Measurements from ENCODE around the gene ZNF407.
"Not testable (repeated sequence)": the region's sequence is repeated elsewhere in the genome, so short reads cannot be mapped to it uniquely, and the experiment has no call there.

Gene ZNF407

GRCh38 chr18:75083761-75084160, 486.1 kb downstream of the ZNF407 start:
- no peak for DNase-seq

GRCh38 chr18:75085676-75086075, 488.0 kb downstream of the ZNF407 start:
- not testable (repeated sequence) for DNase-seq

GRCh38 chr18:75086494-75087034, 488.9 kb downstream of the ZNF407 start:
- DNase-seq: no peak

- DNase-seq: no peak
Measured at GRCh38 chr18:75087119-75088020, 489.7 kb downstream of the ZNF407 start.

DNA sequence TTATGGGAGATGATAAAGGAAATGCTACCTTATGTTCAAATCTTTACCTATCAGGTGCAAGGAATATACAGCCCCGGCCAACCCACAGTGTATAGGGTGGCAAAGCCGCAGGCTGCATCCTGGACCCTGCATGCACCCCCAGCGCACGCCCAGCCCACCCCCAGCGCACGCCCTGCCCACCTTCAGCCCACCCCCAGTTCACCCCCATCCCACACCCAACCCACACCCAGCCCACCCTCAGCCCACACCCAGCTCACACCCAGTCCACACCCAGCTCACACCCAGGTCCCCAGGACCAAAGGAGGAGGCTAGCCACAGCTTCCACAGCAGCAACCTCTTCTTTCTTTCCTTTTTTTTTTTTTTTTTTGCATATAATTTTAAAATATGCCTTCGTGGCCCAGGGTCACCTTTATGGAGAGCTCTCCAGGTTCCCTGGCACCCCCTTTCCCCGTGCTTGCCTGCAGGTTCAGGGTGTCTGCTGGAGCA, 490.4 kb downstream of the ZNF407 start:
- DNase-seq: no peak

DNA sequence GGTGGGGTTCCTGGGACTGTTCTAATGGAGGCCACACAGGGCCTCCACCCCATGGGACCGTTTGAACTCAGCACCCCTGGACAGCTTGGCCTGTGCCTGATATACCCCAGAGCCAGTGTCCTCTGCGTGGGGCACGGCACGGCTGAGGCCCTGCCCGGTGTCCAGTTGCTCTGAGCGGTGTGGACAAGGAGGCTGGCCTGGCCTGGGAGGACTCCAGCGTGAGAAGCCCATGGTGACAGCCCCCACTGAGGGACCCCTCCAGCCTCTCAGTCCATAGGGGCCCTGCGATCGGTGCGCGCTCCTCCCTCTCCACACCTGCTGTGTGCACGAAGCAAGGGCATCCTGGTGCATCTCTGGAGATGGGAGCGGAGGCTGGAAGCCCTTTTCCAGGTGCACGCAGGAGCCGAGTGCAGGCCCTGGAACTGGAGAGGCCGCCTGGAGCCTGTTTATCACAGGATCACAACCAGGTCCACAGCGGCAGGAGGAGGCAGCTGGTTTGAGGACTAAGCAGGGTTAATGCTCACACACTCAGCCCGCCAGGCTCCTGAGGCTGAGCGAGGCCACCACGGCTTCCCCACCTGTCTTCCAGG, 491.0 kb downstream of the ZNF407 start:
- no peak for DNase-seq

DNA sequence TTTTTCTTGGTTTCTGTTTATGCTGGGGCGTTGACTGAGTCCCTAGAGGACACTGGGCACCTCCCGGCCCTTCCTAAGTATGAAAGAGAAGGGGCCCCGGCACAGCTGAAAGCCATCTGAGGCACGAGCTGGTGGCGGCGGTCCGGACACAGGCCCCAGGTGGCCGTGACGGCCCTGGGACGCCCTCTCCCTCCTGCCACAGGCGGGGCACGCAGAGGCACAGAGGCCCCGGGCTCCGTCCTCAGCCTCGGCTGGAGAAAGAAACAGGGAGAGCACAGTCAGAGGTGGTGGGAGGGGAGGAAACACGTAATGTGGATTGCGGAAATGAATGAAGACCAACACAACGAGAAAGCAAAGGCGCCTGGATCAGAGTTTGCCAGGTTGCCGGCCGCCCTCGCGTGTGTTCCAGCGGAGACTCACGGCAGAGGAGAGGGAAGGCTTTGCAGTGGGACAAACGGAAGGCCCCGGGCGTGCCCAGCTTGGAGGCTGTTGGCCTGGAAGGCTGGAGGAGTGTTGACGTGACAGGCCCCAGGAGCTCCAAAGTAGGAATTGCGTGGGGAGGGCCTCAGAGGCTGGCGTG, 492.2 kb downstream of the ZNF407 start:
- no peak for DNase-seq

GRCh38 chr18:75090336-75090735, 492.7 kb downstream of the ZNF407 start:
- DNase-seq: no peak

GRCh38 chr18:75097491-75098225, 500.0 kb downstream of the ZNF407 start:
- DNase-seq: no peak

DNA sequence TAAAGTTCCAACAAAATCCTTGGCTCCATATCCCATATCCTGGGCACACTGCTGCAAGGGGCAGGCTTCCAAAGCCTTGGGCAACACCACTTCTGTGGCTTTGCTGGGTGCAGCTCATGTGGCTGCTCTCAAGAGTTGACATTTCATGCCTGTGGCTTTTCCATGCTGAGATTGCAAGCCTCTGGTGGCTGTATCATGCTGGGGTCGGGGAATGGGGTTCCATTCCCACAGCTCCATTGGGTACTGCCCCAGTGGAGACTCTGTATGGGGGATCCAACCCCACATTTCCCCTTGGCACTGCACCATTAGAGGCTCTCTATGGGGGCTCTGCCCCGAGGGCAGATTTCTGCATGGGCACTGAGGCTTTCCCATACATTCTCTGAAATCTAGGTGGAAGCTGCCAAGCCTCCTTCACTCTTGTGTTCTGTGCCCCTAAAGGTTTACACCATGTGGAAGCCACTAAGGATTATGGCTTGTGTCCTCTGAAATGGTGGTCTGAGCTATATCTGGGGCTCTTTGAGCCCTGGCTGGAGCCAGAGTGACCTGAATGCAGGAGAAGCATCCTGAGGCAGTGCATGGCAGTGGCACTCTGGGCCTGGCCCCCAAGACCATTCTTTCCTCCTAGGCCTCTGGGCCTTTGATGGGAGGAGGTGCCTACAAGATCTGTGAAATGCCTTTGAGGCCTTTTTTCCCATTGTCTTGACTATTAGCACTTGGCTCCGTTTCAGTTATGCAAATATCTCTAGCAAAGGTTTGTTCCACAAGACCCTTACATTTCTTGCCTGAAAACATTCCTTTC, 503.4 kb downstream of the ZNF407 start:
- DNase-seq: no peak

- no peak for DNase-seq
Measured at GRCh38 chr18:75101916-75102315, 504.2 kb downstream of the ZNF407 start.

DNA sequence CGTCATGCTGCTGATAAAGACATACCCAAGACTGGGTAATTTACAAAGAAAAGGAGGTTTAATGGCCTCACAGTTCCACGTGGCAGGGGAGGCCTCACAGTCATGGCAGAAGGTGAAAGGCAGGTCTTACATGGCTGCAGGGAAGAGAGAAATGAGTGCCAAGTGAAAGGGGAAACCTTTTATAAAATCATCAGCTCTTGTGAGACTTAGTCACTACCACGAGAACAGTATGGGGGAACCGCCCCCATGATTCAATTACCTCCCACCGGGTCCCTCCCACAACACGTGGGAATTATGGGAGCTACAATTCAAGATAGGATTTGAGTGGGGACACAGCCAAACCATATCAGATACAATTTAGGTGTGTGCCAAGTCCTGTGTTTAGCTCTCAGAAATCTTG, 506.4 kb downstream of the ZNF407 start:
- not testable (repeated sequence) for DNase-seq

GRCh38 chr18:75104483-75104882, 506.8 kb downstream of the ZNF407 start:
- no peak for DNase-seq

DNA sequence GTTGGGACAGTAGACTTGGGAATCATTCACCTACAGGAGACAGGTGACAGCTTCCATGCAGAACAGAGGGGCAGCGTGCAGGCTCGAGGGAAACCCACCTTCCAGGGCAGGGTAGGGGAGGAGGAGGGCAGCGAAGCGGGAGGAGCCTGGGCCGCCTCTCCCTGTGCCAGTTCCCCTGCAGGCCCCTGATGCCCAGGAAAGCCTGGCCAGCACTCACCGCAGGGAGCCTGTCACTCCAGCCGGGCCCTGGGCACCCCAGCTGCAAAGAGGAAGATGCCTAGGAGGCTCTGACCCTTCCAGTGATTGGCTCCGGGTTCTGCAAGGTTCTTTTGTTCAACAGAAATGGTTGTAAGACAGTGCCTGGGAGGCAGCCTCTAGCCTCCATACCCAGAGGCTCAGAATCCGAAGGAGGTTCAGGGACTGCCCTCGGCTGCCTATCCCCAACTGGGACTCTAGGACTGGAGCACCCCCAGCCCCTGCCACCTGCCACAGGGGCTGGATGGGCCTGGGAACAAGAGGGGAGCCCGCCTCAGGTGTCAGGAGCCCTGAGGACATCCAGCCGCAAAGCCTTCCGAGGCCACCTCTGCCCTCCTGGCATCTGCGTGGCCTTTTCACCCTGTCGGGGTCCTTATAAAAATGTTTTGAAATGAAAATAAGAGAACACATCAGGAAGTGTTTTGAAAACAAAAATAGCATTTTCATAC, 508.0 kb downstream of the ZNF407 start:
- no peak for DNase-seq

- DNase-seq: no peak
Measured at GRCh38 chr18:75106746-75107145, 509.1 kb downstream of the ZNF407 start.

GRCh38 chr18:75107196-75107930, 509.7 kb downstream of the ZNF407 start:
- DNase-seq: no peak

DNA sequence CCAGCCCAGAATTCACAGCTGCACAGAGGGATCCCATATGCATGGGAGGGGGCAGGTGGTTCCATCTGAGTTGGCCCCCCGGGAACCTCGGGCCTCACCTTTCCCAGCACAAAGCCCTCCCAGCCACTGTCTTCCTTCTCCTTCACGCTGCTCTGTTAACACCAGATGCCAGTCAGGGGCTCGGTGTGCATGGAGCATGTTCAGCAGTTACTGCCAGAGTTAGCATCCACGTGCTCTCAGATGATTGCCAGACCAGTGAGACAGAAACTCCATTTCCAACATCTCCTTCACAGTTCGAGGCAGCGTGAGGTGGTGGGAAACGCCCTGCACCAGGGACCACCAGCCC, 510.2 kb downstream of the ZNF407 start:
- DNase-seq: no peak

DNA sequence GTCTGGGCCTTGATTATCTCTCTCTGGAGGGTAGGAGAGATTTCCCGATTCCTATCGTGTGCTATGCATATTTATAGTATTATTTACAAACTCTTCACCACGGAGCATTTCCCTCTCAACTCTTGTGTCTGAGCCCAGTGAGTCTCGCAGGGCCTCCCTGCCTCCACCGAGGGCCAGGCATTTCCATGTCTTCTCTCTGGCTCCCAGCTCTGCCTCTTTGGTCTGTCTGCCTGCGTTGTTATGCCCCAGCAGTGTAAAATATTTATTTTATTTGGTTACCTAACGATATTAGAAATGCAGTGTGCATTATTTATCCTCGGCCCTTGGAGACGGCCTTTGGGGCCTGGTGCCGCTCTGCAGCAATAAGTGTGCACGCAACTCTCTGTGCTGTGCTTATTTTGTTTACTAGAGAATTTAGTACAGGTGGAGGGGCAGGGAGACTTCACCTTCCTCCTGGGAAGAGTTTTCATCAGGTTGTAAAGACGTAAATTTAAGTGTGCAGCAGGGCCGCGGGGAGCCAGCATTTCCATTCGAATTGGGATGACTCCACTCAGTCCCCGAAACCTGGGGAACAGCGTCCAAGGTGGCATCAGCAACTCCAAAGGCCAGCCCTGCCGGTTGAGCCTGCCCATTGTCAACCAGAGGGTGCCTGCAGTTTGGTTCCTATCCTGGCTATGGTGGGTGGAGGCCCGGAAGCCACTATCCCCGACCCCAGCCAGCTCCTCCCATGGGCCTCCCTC, 511.1 kb downstream of the ZNF407 start:
- DNase-seq: no peak

DNA sequence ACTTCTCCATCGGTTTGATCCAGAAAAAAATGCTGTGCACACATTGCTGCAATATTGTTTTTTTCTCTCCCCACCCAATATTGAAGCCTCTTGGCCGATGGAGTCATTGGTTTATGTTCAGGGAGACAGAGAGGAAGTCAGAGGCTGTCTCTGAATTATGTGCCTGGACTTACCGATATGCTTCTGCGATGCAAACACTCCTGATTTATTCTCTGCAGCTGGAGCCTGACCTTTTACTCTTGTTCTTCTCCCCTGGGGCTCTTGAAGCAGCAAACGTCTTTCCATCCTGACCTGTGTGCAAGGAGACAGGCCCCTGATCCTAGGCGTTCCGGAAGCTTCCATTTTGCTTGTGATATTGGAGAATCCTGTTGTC, 511.6 kb downstream of the ZNF407 start:
- DNase-seq: no peak

DNA sequence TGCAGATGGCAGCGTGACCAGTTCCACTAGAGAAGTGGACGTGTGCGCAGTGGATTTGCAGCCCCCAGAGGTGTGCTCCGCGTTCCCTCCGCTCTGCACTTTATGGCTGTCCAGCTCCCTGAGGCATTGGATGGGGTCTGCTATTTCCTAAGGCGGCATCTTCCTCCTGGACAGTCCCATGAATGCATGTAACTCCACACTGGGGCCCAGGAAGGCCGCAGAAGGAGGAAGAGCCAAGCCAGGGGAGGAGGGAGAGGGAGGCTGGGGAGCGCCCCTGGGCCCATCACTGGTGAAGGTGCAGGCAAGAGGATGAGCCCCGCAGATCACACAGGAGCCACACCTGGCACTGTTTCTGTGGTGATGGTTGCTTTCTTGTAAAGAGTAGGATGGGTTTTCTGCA, 512.1 kb downstream of the ZNF407 start:
- no peak for DNase-seq

Data from hematopoietic multipotent progenitor cell treated with erythropoietin and hydrocortisone succinate and interleukin-3 and kit ligand, for 8 days (in vitro differentiated cells).